ENCODE results near the gene IFT25.
A peak's percentile ranks its signal among the peaks of the same experiment; 100 is the strongest.

The IFT25 gene

DNA sequence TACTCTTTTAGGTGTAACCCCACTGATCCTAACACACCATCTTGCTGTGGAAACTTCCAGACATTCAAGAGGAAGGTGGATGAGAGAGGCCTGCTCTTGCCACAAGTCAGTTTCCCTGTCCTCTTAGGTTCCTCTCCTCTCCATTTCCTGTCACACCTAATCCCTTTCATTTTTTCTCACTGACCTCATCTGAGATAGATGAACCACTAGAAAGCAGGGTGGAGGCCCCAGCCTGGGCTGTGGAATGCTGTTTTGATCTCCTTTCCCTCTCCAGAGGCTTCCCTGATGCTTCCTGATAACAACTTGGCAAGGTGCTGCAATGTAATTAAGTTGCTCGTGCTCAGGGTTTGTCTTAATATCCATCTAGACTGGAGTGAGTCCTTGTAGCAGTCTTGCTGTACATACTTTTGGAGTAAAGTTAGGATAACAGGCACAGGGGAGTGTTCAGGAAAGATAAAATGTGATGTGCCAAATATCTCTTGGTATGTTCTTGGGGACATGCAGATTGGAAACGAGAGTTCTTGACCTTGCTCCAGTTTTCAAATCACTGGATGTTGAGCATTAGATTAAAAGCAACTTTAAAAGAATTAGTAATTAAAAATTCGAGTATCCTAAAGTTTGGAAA, 11.8 kb upstream of the IFT25 start:
- peak; percentile 67 for DNase-seq (ENCODE audit: low spot score)
- no peak for FAIRE-seq

DNA sequence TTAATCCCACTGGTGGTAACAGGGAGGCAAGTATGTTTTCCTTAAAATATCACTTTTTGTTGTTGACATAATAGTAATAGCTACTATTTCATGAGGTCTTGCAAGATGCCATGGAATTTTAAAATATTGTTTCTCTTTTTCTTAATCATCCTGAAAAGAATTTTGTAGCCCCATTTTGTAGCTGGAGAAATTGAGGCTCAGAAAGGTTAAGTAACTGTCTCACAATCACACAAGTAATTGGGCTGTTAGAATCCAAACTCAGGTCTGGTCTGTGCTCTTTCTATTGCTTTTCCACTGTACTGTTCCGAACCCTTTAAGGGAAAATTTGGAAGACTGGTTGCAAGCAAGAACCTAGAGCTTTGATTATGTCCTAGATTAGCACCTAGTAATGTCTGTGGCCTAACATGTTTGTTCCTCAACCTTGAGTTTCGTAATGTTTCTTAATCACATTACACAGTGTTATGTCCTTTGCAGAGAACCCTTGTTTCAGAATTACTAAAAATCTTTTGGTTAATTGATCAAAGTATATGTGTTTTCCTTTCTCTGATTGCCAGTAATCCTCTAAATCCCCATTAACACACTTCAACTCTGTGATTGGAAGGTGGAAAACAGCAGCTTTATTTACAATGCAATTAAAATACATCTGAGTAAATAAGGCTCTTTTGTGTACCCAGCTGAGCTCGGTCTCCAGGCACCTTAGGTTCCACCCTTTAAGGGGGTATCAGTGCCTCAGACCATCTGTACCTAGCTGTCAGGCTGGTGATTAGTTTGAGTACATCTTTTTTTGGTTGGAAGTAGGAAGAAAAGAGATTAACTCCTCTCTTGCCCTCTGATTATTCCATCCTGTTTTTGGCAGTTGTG, 11.0 kb upstream of the IFT25 start:
- DNase-seq (ENCODE audit: low spot score) (no peak), FAIRE-seq (no peak)

DNA sequence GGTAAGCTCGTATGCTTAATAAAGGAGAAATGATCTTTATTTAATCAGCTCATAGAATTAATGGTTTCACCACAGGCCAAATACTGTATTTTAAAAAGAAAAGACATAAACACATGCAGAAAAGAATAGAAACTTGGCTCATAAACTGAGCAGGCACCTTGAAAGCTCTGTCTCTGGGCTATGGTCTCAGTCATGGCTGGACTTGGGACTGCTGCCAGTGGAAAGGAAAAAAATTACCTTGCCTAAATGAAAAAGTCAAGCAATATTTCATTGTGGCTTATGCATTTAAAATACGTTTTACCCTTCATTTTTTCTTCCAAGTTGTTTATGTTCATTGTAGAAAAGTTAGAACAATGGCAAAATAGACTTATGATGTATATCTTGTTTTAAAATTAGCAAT, 8.6 kb upstream of the IFT25 start:
- no peak for FAIRE-seq

DNA sequence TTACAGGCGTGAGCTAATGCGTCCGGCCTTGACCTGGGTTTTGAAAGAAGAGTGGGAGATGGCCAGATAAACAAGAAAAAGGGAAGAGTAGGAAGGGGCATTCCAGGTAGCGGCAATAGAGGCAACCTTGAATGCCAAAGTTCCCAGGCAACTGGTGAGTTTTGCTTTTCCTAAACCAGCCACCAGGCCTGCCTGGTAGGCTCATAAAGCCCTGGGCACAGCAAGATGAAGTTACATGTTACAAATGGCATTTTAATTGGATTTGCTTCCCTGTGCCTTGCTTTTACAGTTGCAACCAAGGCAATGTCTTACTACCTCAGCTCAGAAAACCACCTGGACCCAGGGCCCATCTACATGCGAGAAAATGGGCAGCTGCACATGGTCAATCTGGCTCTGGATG, 6.2 kb upstream of the IFT25 start:
- no peak for DNase-seq (ENCODE audit: low spot score)
- no peak for FAIRE-seq

More for the DNA sequence above, 8.6 kb upstream of the IFT25 start:
- no peak for DNase-seq (ENCODE audit: low spot score)

DNA sequence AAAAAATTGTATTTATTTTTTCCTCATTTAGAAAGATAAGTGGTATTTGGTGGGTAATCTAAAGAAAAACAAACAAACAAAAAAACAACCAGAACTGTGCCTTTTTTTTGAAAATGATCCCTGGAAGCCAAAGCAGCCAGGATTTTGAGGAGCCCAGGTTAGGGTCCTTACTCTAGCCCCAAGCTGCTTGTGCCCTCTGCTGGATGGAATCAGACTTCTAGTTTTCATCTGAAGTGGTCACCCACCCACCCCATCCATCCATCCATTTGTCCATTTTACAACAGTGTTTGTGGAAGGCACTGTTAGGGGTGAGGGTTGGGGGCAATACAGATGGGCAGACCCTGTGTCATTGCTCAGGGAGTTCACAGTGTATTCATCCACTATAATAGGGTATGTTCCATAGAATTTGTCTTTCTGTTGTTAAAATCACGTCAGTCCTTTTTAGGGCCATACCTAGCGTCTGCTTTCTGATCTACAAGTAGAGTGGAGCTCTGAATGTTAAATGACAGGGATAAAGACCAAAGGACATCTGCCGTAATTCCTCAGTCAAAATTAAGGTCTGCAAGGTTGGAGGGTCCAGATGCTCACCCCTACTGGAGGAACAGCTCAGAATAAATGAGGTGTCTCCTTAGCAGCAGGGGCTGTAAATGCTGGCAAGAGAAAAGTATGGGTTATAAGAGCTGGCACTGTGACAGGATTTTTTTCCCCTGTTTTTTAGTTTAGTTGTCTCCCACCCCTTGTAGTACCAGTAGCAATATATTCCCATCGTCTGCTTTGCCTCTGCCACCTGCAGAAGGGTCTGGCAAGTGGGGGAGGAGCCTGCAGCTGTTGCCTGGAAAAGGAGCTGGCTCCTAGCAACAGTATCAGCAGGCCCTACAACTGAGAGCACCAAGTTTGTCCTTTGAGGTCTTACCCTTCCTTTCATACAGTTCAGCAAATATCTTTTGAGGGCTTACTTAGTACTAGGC, 3.8 kb upstream of the IFT25 start:
- DNase-seq (ENCODE audit: low spot score) = no peak
- no peak for FAIRE-seq

- FAIRE-seq (no peak), DNase-seq (ENCODE audit: low spot score) (no peak)
Observed at GRCh38 chr1:53948291-53948690, 2.8 kb upstream of the IFT25 start.

- DNase-seq (ENCODE audit: low spot score) (no peak), FAIRE-seq (no peak)
Observed at GRCh38 chr1:53947172-53947907, 1.8 kb upstream of the IFT25 start.

GRCh38 chr1:53946252-53947171, 1.0 kb upstream of the IFT25 start, which contains the start of gene LRRC42:
TSS of gene LRRC42 (plus strand) at chr1:53946350. CDS start at chr1:53952000, 5,650 bp downstream.
- FAIRE-seq (no peak), DNase-seq (ENCODE audit: low spot score) (peak; percentile 96)

GRCh38 chr1:53945183-53945432, 391 bp downstream of the IFT25 start:
- FAIRE-seq (no peak), DNase-seq (ENCODE audit: low spot score) (no peak)

GRCh38 chr1:53944469-53945182, 873 bp downstream of the IFT25 start:
- no peak for FAIRE-seq

GRCh38 chr1:53943490-53944043, 1.9 kb downstream of the IFT25 start:
- no peak for DNase-seq (ENCODE audit: low spot score)
- no peak for FAIRE-seq

More at GRCh38 chr1:53944469-53945182, 873 bp downstream of the IFT25 start:
- no peak for DNase-seq (ENCODE audit: low spot score)

GRCh38 chr1:53943090-53943489, 2.4 kb downstream of the IFT25 start:
- DNase-seq (ENCODE audit: low spot score) (no peak), FAIRE-seq (no peak)

DNA sequence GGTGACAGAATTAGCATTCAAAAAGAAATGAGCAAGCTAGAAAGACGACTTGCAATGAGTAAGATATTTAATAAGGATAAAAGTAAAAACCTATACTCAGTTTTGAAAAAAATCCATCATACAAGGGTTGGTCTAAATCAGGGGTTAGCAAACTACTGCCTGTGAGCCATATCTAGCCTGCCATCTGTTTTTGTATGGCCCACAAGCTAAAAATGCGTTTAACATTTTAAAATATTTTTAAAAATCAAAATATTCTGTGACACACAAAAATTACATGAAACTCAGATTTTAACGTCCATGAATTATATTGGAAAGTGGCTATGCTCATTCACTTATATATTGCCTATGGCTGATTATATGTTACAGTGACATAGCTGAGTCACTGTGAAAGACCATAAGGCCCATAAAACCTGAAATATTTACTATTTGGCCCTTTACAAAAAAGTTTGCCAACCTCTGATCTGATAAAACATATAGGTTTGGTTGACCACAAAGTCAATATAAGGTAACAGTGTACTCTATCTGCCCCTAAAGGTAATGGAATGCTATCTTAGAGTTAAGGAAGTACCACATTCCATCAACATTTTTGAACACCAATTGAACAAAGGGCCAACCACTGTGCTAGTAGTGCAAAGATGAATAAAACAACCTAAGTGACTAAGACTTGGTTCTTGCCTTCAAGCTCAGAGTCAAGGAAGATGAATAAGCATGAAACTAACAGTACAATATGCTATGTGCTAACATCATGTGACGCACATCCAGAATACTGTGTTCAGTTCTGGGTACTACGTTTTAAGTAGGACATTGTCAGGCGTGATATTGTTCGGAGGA, 3.2 kb downstream of the IFT25 start:
- FAIRE-seq (no peak), DNase-seq (ENCODE audit: low spot score) (no peak)

- DNase-seq (ENCODE audit: low spot score) (no peak), FAIRE-seq (no peak)
Observed at GRCh38 chr1:53938136-53938830, 7.2 kb downstream of the IFT25 start.

DNA sequence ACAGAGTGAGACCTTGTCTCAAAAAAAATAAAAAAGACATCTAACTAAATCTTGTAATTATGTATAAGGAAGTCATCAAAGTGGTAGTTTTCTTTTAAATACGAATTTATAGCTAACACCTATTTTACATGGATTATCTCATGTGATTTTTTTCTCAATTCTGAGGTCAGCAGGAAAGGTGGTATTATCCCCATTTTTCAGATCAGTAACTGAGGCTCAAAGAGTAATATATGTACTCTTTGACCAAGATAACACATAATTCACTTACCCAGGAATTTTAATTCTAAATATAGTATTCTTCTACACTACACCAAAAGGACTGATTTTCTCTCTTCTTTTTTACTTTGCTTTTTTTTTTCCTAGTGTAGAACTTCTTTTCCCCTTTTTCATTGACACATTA, 9.1 kb downstream of the IFT25 start:
- FAIRE-seq (no peak), DNase-seq (ENCODE audit: low spot score) (no peak)

GRCh38 chr1:53934170-53934765, 11.2 kb downstream of the IFT25 start:
- no peak for FAIRE-seq
- DNase-seq (ENCODE audit: low spot score) = no peak

GRCh38 chr1:53931523-53931922, 14.0 kb downstream of the IFT25 start:
- no peak for DNase-seq (ENCODE audit: low spot score)
- no peak for FAIRE-seq

Data from urothelium cell line (cell line).